Gastrocnemius medialis (tissue), 4 donors: ENCODE measurements around the gene MRPL47. TPM values are rescaled to one million over a fixed set of nuclear protein-coding genes. Genes with fewer than 3 reads are reported as not detected.

Experiments
- ATAC-seq, 2 donors: fragments of 150-250 bp; one replicate each; pipeline ENCODE4 v1.9.1; 2016
- DNase-seq, 2 donors: peaks; one replicate each; pipeline ENCODE4 v3.0.0-alpha.2; 2019
- H3K27ac ChIP-seq, 4 donors: fragments of 200-600 bp; sonication (generic); 1 replicate in 1 of 4; 2 replicates in 3 of 4; pipeline ENCODE4 v1.5.1; 2016 to 2018; ENCODE audit warnings: mild to moderate bottlenecking in 2 of 4, moderate library complexity in 1 of 4
- H3K27me3 ChIP-seq, 3 donors: fragments of 200-600 bp; sonication (generic) in 2 of 3; 1 replicate in 1 of 3; 2 replicates in 2 of 3; pipeline versions ENCODE4 v1.5.1 to v1.6.0; 2016 to 2019; ENCODE audit warnings: mild to moderate bottlenecking in 1 of 3, moderate library complexity in 1 of 3
- H3K36me3 ChIP-seq, 2 donors: fragments of 200-600 bp; sonication (generic) in 1 of 2; one replicate each; pipeline ENCODE4 v1.5.1; 2017 to 2018
- H3K4me1 ChIP-seq, 2 donors: fragments of 200-600 bp; sonication (generic) in 1 of 2; one replicate each; pipeline ENCODE4 v1.5.1; 2016 to 2017; ENCODE audit warnings: mild to moderate bottlenecking in 2 of 2
- H3K4me3 ChIP-seq, 4 donors: fragments of 200-600 bp; sonication (generic) in 3 of 4; 1 replicate in 1 of 4; 2 replicates in 3 of 4; pipeline ENCODE4 v1.5.1; 2016 to 2019; ENCODE audit warnings: mild to moderate bottlenecking in 2 of 4
- H3K9me3 ChIP-seq, 3 donors: fragments of 200-600 bp; sonication (generic) in 2 of 3; 1 replicate in 1 of 3; 2 replicates in 2 of 3; pipeline ENCODE4 v1.5.1; 2016 to 2019
- POLR2A ChIP-seq, 2 donors: fragments of 450-650 bp; IDR thresholded peaks; one replicate each; pipeline ENCODE4 v1.6.1; 2017; ENCODE audit warnings: antibody characterized with exemption in 2 of 2, mild to moderate bottlenecking in 2 of 2, moderate library complexity in 2 of 2
- in situ Hi-C, 4 donors: fragments of 200-750 bp; cut with MboI; loops; one replicate each; pipeline versions ENCODE4 v1.15.0 to v1.8.0; 2017; ENCODE audit warnings: low sequenced_read_pairs in 4 of 4
- intact Hi-C: fragments of 100-400 bp; cut with DNase I; formaldehyde crosslinking; loops from one replicate; pipeline ENCODE4 v1.15.1; 2023; ENCODE audit warnings: low total_unique reads
- total RNA-seq, 4 donors: library from RNA; depleted of rRNA; stranded (reverse); fragments of >200 nt; gene quantifications; one replicate each; pipeline versions ENCODE4 v1.1.0 to v1.2.3, GENCODE V29; 2016
- TF ChIP-seq, protein P1 (sequence below), 5 experiments: fragments of 450-650 bp in 3 of 5; fragments of 200-600 bp in 2 of 5; sonication (generic) in 2 of 5; IDR thresholded peaks in 4 of 5; conservative IDR thresholded peaks in 1 of 5; 1 replicate in 4 of 5; 2 replicates in 1 of 5; pipeline ENCODE4 v1.5.1; 2016 to 2019; ENCODE audit warnings: antibody characterized with exemption in 5 of 5, mild to moderate bottlenecking in 3 of 5, moderate library complexity in 3 of 5

MRPL47 gene
- total RNA-seq, 4 donors from 2014 or later: 34.9 to 74.0 (median 41.2) TPM

DNA sequence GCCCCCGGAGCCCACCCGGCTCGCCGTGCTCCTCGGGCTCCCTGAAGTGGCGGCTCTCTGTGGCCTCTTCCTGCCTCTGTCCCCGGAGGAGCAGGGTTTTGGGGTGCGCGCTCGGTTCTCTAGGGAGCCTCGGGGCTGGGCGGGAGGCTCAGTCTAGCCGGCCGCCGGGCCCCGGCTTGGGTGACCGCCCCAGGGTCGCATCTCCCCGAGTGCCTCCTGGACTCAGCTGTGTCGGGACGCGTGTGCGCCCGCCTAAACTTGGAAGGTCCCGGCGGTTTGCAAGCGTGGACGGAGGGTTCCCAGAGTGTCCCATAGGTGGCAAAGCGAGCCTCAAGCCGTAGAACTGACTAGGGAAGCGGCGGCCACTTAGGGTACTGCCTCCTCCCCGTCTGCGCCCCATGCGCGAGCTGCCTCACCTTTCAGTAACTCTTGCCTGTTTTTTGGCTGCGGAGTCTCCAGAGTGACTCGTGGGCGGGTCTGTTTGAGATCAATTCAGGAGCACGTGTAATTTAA, 41.1 kb downstream of the MRPL47 start:
- Histone ChIP-seq H3K4me1 (peaks cover 8 to 12% of the 10 kb centered on the region in 2 donors), H3K27me3 (no peaks in the 10 kb centered on the region), H3K9me3 (no peaks in the 10 kb centered on the region), H3K4me3 (peak overlapping the region; percentile 75 to 97 (median 86)), H3K36me3 (no peaks in the 10 kb centered on the region), H3K27ac (peak overlapping the region; percentile 86 to 92 (median 88))
- DNase-seq: peak; percentile 30 to 50
- in situ Hi-C loops: loop anchor here in 3 of 4 donors (10.0 to 25.0 kb wide), 5 partner anchors 219 to 551 kb away; partner anchors contain the start of genes MFN1 (in 2 of the 3), PIK3CA (in 1 of the 3) and ZNF639 (in 1 of the 3)
- TF ChIP-seq, protein P1, sequence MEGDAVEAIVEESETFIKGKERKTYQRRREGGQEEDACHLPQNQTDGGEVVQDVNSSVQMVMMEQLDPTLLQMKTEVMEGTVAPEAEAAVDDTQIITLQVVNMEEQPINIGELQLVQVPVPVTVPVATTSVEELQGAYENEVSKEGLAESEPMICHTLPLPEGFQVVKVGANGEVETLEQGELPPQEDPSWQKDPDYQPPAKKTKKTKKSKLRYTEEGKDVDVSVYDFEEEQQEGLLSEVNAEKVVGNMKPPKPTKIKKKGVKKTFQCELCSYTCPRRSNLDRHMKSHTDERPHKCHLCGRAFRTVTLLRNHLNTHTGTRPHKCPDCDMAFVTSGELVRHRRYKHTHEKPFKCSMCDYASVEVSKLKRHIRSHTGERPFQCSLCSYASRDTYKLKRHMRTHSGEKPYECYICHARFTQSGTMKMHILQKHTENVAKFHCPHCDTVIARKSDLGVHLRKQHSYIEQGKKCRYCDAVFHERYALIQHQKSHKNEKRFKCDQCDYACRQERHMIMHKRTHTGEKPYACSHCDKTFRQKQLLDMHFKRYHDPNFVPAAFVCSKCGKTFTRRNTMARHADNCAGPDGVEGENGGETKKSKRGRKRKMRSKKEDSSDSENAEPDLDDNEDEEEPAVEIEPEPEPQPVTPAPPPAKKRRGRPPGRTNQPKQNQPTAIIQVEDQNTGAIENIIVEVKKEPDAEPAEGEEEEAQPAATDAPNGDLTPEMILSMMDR (IDR thresholded peaks at IDR 0.05 in 4 of 5, conservative IDR thresholded peaks at IDR 0.05 in 1 of 5): peak; percentile 41 to 72 (median 62)
- no peak for TF ChIP-seq POLR2A (IDR thresholded peaks at IDR 0.05)
- intact Hi-C loops: loop anchor here (2.0 to 10.0 kb wide), 5 partner anchors 143 to 549 kb away; partner anchors contain the start of genes MFN1, PIK3CA and ZNF639
- ATAC-seq: peak; percentile 61 to 67

- in situ Hi-C loops (loop anchor here in 3 of 4 donors (10.0 to 25.0 kb wide), 5 partner anchors 218 to 550 kb away; partner anchors contain the start of genes MFN1 (in 2 of the 3), PIK3CA (in 1 of the 3) and ZNF639 (in 1 of the 3)), intact Hi-C loops (loop anchor here (1.0 to 10.0 kb wide), 7 partner anchors 42 to 548 kb away; partner anchors contain the start of genes GNB4, MFN1, MRPL47 and NDUFB5)
- no peaks in the 10 kb centered on the region for H3K36me3 ChIP-seq
- H3K27me3 ChIP-seq: no peaks in the 10 kb centered on the region
- H3K4me3 ChIP-seq: peak within 1 kb of the TSS; percentile 75 to 97 (median 86)
- peak; percentile 59 to 79 for TF ChIP-seq POLR2A (IDR thresholded peaks at IDR 0.05)
- TF ChIP-seq, protein P1 (IDR thresholded peaks at IDR 0.05 in 4 of 5, conservative IDR thresholded peaks at IDR 0.05 in 1 of 5): no peak
- DNase-seq (peak; percentile 100), ATAC-seq (peak; percentile 95 to 98)
- H3K27ac ChIP-seq: peak within 1 kb of the TSS; percentile 86 to 92 (median 88)
- no peaks in the 10 kb centered on the region for H3K9me3 ChIP-seq
- H3K4me1 ChIP-seq: peaks cover 8 to 12% of the 10 kb centered on the region in 2 donors
Observed at GRCh38 chr3:179562591-179563270, 41.7 kb downstream of the MRPL47 start, which contains the start of gene ACTL6A. TSS of gene ACTL6A (plus strand) at chr3:179562926. CDS start at chr3:179563093, 167 bp downstream.

GRCh38 chr3:179560791-179561190, 43.6 kb downstream of the MRPL47 start:
- no peaks in the 10 kb centered on the region for H3K36me3 ChIP-seq
- H3K9me3 ChIP-seq: no peaks in the 10 kb centered on the region
- in situ Hi-C loops: loop anchor here in 3 of 4 donors (10.0 to 25.0 kb wide), 5 partner anchors 216 to 548 kb away; partner anchors contain the start of genes MFN1 (in 2 of the 3), PIK3CA (in 1 of the 3) and ZNF639 (in 1 of the 3)
- DNase-seq (no peak), ATAC-seq (no peak)
- no peaks in the 10 kb centered on the region for H3K27me3 ChIP-seq
- no peak overlapping the region for H3K27ac ChIP-seq
- no peak overlapping the region for H3K4me3 ChIP-seq
- TF ChIP-seq, protein P1 (IDR thresholded peaks at IDR 0.05 in 4 of 5, conservative IDR thresholded peaks at IDR 0.05 in 1 of 5): no peak
- no peak for TF ChIP-seq POLR2A (IDR thresholded peaks at IDR 0.05)
- intact Hi-C loops: loop anchor here (5.0 to 10.0 kb wide), 3 partner anchors 213 to 546 kb away; partner anchors contain the start of genes MFN1 and PIK3CA
- peaks cover 8 to 12% of the 10 kb centered on the region in 2 donors for H3K4me1 ChIP-seq

DNA sequence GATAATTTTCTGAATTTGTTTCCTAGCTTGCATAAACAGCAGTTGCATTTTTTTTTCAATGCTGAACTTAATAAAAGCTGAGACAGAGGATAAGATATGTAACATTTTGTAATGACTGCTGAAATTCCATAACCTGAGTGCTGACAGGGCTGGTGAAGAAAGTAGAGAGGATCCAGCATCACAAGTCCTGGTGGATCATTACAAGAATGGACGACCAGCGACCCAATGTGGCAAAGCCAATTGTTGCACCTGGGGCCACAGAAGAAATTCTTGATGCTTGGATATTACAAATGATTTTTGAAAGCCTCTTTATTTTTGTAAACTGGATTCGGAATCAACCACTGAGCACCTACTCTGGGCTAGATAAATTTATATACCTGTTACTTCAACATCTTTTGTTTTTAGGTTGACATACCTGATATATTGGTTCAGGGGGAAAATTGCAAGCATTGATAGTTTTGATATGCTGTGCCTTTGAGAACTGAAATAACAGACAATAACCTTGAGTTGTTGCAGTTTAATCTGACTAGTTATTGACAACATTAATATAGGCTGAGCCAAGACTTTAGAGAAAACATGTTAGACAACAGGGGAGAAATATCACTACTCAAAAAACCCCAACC, 45.6 kb downstream of the MRPL47 start:
- ATAC-seq (no peak), DNase-seq (peak; percentile 13 to 20)
- TF ChIP-seq, protein P1 (IDR thresholded peaks at IDR 0.05 in 4 of 5, conservative IDR thresholded peaks at IDR 0.05 in 1 of 5): peak; percentile 34 to 72 (median 61)
- no peak for TF ChIP-seq POLR2A (IDR thresholded peaks at IDR 0.05)
- Histone ChIP-seq H3K4me3 (no peak overlapping the region), H3K27ac (no peak overlapping the region), H3K36me3 (no peaks in the 10 kb centered on the region), H3K27me3 (no peaks in the 10 kb centered on the region), H3K9me3 (no peaks in the 10 kb centered on the region), H3K4me1 (peaks cover 2 to 5% of the 10 kb centered on the region in 2 donors)
- intact Hi-C loops (loop anchor here (5.0 kb wide), 1 partner anchor 487 kb away; the partner anchor contains the start of gene ZMAT3), in situ Hi-C loops (loop anchor here in 3 of 4 donors (10.0 to 25.0 kb wide), 4 partner anchors 134 to 547 kb away; partner anchors contain the start of genes MFN1 (in 1 of the 3) and PIK3CA (in 1 of the 3))
